HCT116 (cell line): ENCODE results near the gene CSF2RB. TPM values are rescaled to one million over a fixed set of nuclear protein-coding genes. Genes with fewer than 3 reads are reported as not detected.
A peak's percentile ranks its signal among the peaks of the same experiment; 100 is the strongest.

Experiments used
- ATAC-seq: fragments of 200-7000 bp; cut with Tn5 transposase; 2 replicates; pipeline ENCODE4 v1.9.1; 2020; ENCODE audit warnings: mild to moderate bottlenecking, moderate library complexity
- BruUV-seq: library from RNA; stranded (reverse); fragments of 400-500 nt; replicated peaks from 2 replicates; lab custom pipeline; 2021; lab: Mats Ljungman, UMichigan
- CTCF ChIA-PET: fragments of 300-600 bp; sonication (Branson Sonifier 250); formaldehyde crosslinking; loops from one replicate; lab custom pipeline; 2021; ENCODE audit warnings: antibody characterized with exemption; lab: Charles Lee
- POLR2A ChIA-PET: fragments of 300-600, 350-600 bp; sonication (Branson Sonifier 250); formaldehyde crosslinking; loops from one replicate; lab custom pipeline; 2021; ENCODE audit warnings: antibody characterized with exemption; lab: Charles Lee
- RAD21 ChIA-PET, 2 experiments: fragments of 300-600 bp; sonication (Branson Sonifier 250); formaldehyde crosslinking; loops; one replicate each; lab custom pipeline; 2023; ENCODE audit warnings: low total read pairs in 2 of 2; ENCODE audit not compliant: uncharacterized antibody in 2 of 2, unreplicated experiment in 2 of 2, low non-redundant PET in 1 of 2; lab: Charles Lee
- DNase-seq: peaks from one replicate; pipeline ENCODE4 v3.0.0-alpha.2; 2010; ENCODE audit warnings: low read depth, low spot score
- H2AFZ ChIP-seq: fragments of 200-600 bp; shearing (Covaris generic), sonication (generic); 2 replicates; pipeline ENCODE4 v1.6.1; 2017; ENCODE audit warnings: low read depth, mixed run types, mixed read lengths, antibody characterized with exemption, low read length; ENCODE audit not compliant: poor library complexity, severe bottlenecking
- H3K27ac ChIP-seq: 2 replicates; pipeline ENCODE4 v1.5.1; 2012; ENCODE audit warnings: low read depth, low read length
- H3K27me3 ChIP-seq: fragments of 200-600 bp; sonication (generic); 2 replicates; pipeline ENCODE4 v1.6.1; 2016; ENCODE audit warnings: mixed run types, low read length, mixed read lengths; ENCODE audit not compliant: insufficient read depth
- H3K36me3 ChIP-seq, 2 experiments: fragments of 200-500 bp in 1 of 2; fragments of 200-600 bp in 1 of 2; sonication (Bioruptor generic) in 1 of 2; sonication (generic) in 1 of 2; 2 replicates each; pipeline versions ENCODE4 v1.5.1 to v1.6.1; 2014 to 2016; ENCODE audit warnings: low read length in 2 of 2, inconsistent platforms in 1 of 2, mixed read lengths in 1 of 2, mixed run types in 1 of 2; ENCODE audit not compliant: insufficient read depth in 2 of 2, control insufficient read depth in 1 of 2
- H3K4me1 ChIP-seq, 2 experiments: fragments of 200-600 bp in 1 of 2; sonication (generic) in 1 of 2; 2 replicates each; pipeline versions ENCODE4 v1.5.1 to v1.6.1; 2012 to 2017; ENCODE audit warnings: low read length in 2 of 2, inconsistent platforms in 1 of 2, mild to moderate bottlenecking in 1 of 2, mixed read lengths in 1 of 2, mixed run types in 1 of 2, moderate library complexity in 1 of 2; ENCODE audit not compliant: insufficient read depth in 2 of 2, control insufficient read depth in 1 of 2
- H3K4me2 ChIP-seq: fragments of 200-600 bp; sonication (generic); 2 replicates; pipeline ENCODE4 v1.6.1; 2017; ENCODE audit warnings: mixed run types, low read length, mixed read lengths
- H3K4me3 ChIP-seq, 2 experiments: fragments of 200-600 bp in 1 of 2; sonication (generic) in 1 of 2; replicated peaks in 1 of 2; 2 replicates each; pipeline ENCODE4 v1.5.1; 2011 to 2016; ENCODE audit warnings: low read length in 2 of 2, control low read depth in 1 of 2, low read depth in 1 of 2, mild to moderate bottlenecking in 1 of 2, mixed read lengths in 1 of 2, mixed run types in 1 of 2
- H3K79me2 ChIP-seq: fragments of 200-600 bp; sonication (generic); 2 replicates; pipeline ENCODE4 v1.6.1; 2017; ENCODE audit warnings: mild to moderate bottlenecking, mixed run types, low read length, moderate library complexity, mixed read lengths; ENCODE audit not compliant: insufficient read depth
- H3K9ac ChIP-seq: fragments of 200-600 bp; sonication (generic); 2 replicates; pipeline ENCODE4 v1.6.1; 2016; ENCODE audit warnings: low read length, mixed read lengths
- H3K9me2 ChIP-seq: fragments of 200-600 bp; sonication (generic), shearing (Covaris generic); 2 replicates; pipeline ENCODE4 v1.6.1; 2017; ENCODE audit warnings: mixed run types, mild to moderate bottlenecking, moderate library complexity; ENCODE audit not compliant: insufficient read depth
- H3K9me3 ChIP-seq, 2 experiments: fragments of 200-500 bp in 1 of 2; fragments of 200-600 bp in 1 of 2; sonication (Bioruptor generic) in 1 of 2; sonication (generic) in 1 of 2; 2 replicates each; pipeline ENCODE4 v1.6.1; 2014 to 2017; ENCODE audit warnings: low read length in 2 of 2, mixed read lengths in 2 of 2, inconsistent platforms in 1 of 2, low read depth in 1 of 2, mild to moderate bottlenecking in 1 of 2, mixed run types in 1 of 2, moderate library complexity in 1 of 2; ENCODE audit not compliant: control insufficient read depth in 1 of 2, insufficient read depth in 1 of 2
- H4K20me1 ChIP-seq: fragments of 200-600 bp; sonication (generic), shearing (Covaris generic); 2 replicates; pipeline ENCODE4 v1.6.1; 2017; ENCODE audit warnings: mixed run types, mild to moderate bottlenecking, moderate library complexity; ENCODE audit not compliant: insufficient read depth
- ATF3 ChIP-seq: IDR thresholded peaks from 2 replicates; pipeline ENCODE4 v1.6.1; 2012
- CBX3 ChIP-seq: IDR thresholded peaks from 2 replicates; pipeline ENCODE4 v1.6.1; 2012; ENCODE audit warnings: low read depth
- CEBPB ChIP-seq: IDR thresholded peaks from 2 replicates; pipeline ENCODE4 v1.6.1; 2012; ENCODE audit warnings: low read depth
- EGR1 ChIP-seq: IDR thresholded peaks from 2 replicates; pipeline ENCODE4 v1.6.1; 2012; ENCODE audit warnings: low read depth
- EZH2 ChIP-seq: fragments of 200-600 bp; sonication (generic); IDR thresholded peaks from 2 replicates; pipeline ENCODE4 v1.6.1; 2017; ENCODE audit warnings: antibody characterized with exemption, mixed run types
- EZH2phosphoT487 ChIP-seq: fragments of 200-600 bp; IDR thresholded peaks from 2 replicates; pipeline ENCODE4 v1.6.1; 2018; ENCODE audit warnings: antibody characterized with exemption, borderline replicate concordance
- FOSL1 ChIP-seq: IDR thresholded peaks from 2 replicates; pipeline ENCODE4 v1.6.1; 2012; ENCODE audit warnings: low read depth
- JUND ChIP-seq: IDR thresholded peaks from 2 replicates; pipeline ENCODE4 v1.6.1; 2012
- POLR2AphosphoS5 ChIP-seq: IDR thresholded peaks from 2 replicates; pipeline ENCODE4 v1.6.1; 2011; ENCODE audit warnings: mild to moderate bottlenecking, low read depth, low read length, moderate library complexity
- REST ChIP-seq: IDR thresholded peaks from 2 replicates; pipeline ENCODE4 v1.6.1; 2012; ENCODE audit warnings: low read depth
- SIN3A ChIP-seq: IDR thresholded peaks from 2 replicates; pipeline ENCODE4 v1.6.1; 2012; ENCODE audit warnings: low read depth
- SP1 ChIP-seq: IDR thresholded peaks from 2 replicates; pipeline ENCODE4 v1.6.1; 2012; ENCODE audit warnings: low read depth
- SRF ChIP-seq: IDR thresholded peaks from 2 replicates; pipeline ENCODE4 v1.6.1; 2012; ENCODE audit warnings: low read depth
- TCF7L2 ChIP-seq: IDR thresholded peaks from 2 replicates; pipeline ENCODE4 v1.7.0; 2011; ENCODE audit warnings: borderline replicate concordance, inconsistent platforms; ENCODE audit not compliant: insufficient read depth, insufficient read length; ENCODE audit errors: extremely low read depth
- YY1 ChIP-seq: IDR thresholded peaks from 2 replicates; pipeline ENCODE4 v1.6.1; 2011; ENCODE audit warnings: low read length, low read depth, moderate library complexity, mild to moderate bottlenecking; ENCODE audit not compliant: insufficient replicate concordance; ENCODE audit errors: extremely low read depth
- ZFX ChIP-seq: fragments of 450-650 bp; IDR thresholded peaks from 2 replicates; pipeline ENCODE4 v1.6.1; 2017
- ZNF274 ChIP-seq: fragments of 200-500 bp; sonication (Bioruptor generic); IDR thresholded peaks from 2 replicates; pipeline ENCODE4 v1.6.1; 2014; ENCODE audit warnings: mild to moderate bottlenecking, low read depth, low read length, inconsistent platforms
- intact Hi-C: fragments of 100-400 bp; cut with micrococcal nuclease; formaldehyde crosslinking; loops from 2 replicates; pipeline ENCODE4 v1.10.0; 2022
- total RNA-seq: library from RNA; stranded (reverse); gene quantifications from one replicate; pipeline ENCODE4 v1.2.1, GENCODE V29; 2021; ENCODE audit not compliant: unreplicated experiment
- TF ChIP-seq, protein P1 (sequence below): IDR thresholded peaks from 2 replicates; pipeline ENCODE4 v1.6.1; 2012
- TF ChIP-seq, protein P2 (sequence below): IDR thresholded peaks from 2 replicates; pipeline ENCODE4 v1.6.1; 2011; ENCODE audit warnings: mild to moderate bottlenecking, low read length, moderate library complexity; ENCODE audit not compliant: insufficient replicate concordance; ENCODE audit errors: extremely low read depth

Gene CSF2RB
- total RNA-seq, 1 experiment from 2014 or later: 0.10 TPM

GRCh38 chr22:36986242-36986821 lies 72.9 kb downstream of the CSF2RB start (continued):
- peak; percentile 73; the same call in 1 of the 2 replicates for TF ChIP-seq CBX3

- H3K4me3 ChIP-seq: no peak overlapping the region
- no peaks in the 10 kb centered on the region for H3K9me2 ChIP-seq
- H4K20me1 ChIP-seq: no peaks in the 10 kb centered on the region
- peaks cover 6 to 11% of the 10 kb centered on the region in 2 experiments; a peak in 2 of 4 replicates for H3K9me3 ChIP-seq
- no peak for ATAC-seq
- no peak overlapping the region for H3K27ac ChIP-seq
- no TSS peak for BruUV-seq
- TF ChIP-seq SRF (no peak), EGR1 (no peak), CBX3 (no peak), CEBPB (no peak), ZFX (no peak), FOSL1 (no peak), SIN3A (no peak), ATF3 (no peak), JUND (no peak), POLR2AphosphoS5 (no peak), EZH2 (no peak), ZNF274 (no peak), REST (no peak), EZH2phosphoT487 (no peak), YY1 (no peak), SP1 (no peak), TCF7L2 (no peak)
- TF ChIP-seq, protein P1, sequence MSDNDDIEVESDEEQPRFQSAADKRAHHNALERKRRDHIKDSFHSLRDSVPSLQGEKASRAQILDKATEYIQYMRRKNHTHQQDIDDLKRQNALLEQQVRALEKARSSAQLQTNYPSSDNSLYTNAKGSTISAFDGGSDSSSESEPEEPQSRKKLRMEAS: no peak
- TF ChIP-seq, protein P2, sequence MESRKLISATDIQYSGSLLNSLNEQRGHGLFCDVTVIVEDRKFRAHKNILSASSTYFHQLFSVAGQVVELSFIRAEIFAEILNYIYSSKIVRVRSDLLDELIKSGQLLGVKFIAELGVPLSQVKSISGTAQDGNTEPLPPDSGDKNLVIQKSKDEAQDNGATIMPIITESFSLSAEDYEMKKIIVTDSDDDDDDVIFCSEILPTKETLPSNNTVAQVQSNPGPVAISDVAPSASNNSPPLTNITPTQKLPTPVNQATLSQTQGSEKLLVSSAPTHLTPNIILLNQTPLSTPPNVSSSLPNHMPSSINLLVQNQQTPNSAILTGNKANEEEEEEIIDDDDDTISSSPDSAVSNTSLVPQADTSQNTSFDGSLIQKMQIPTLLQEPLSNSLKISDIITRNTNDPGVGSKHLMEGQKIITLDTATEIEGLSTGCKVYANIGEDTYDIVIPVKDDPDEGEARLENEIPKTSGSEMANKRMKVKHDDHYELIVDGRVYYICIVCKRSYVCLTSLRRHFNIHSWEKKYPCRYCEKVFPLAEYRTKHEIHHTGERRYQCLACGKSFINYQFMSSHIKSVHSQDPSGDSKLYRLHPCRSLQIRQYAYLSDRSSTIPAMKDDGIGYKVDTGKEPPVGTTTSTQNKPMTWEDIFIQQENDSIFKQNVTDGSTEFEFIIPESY: no peak
- no peak overlapping the region for H3K4me2 ChIP-seq
- no peak overlapping the region for H2AFZ ChIP-seq
- RAD21 ChIA-PET: no interaction called here
- DNase-seq: no peak
- H3K36me3 ChIP-seq: no peaks in the 10 kb centered on the region
- H3K79me2 ChIP-seq: no peaks in the 10 kb centered on the region
- H3K27me3 ChIP-seq: no peaks in the 10 kb centered on the region
- peaks cover 0 to 6% of the 10 kb centered on the region in 2 experiments; a peak in 1 of 4 replicates for H3K4me1 ChIP-seq
- no peak overlapping the region for H3K9ac ChIP-seq
- CTCF ChIA-PET: no interaction called here
- intact Hi-C loops: no loop called here
- POLR2A ChIA-PET: no interaction called here
Observed at GRCh38 chr22:36988075-36988832, 74.8 kb downstream of the CSF2RB start.
